GM18502 (cell line): ENCODE results near the gene PVALEF.

Source experiments
- ATAC-seq: cut with Tn5 transposase; IDR thresholded peaks from one replicate; pipeline ENCODE4 v1.9.1; 2021; ENCODE audit warnings: mild to moderate bottlenecking; ENCODE audit not compliant: unreplicated experiment, poor library complexity

PVALEF gene

DNA sequence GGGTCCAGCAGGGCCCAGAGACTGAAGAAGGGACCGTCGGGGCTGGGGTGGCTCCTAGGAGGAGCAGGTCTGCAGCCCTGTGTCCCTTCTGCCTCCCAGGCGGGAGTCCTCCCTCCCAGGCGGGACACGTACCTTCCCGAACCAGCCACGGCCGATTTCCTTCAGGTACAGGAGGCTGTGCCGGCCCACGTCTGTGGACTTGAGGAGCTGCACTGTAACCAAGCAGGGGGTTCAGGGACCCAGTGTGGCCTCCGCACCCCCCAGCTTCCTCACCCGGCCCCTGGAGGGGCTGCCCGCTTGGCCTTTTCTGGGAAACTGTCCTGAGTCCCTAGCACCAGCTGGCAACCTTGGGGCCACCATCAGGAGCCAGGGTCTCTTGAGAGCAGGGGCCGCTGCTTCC is 37.0 kb upstream of the PVALEF start:
- ATAC-seq = no peak

DNA sequence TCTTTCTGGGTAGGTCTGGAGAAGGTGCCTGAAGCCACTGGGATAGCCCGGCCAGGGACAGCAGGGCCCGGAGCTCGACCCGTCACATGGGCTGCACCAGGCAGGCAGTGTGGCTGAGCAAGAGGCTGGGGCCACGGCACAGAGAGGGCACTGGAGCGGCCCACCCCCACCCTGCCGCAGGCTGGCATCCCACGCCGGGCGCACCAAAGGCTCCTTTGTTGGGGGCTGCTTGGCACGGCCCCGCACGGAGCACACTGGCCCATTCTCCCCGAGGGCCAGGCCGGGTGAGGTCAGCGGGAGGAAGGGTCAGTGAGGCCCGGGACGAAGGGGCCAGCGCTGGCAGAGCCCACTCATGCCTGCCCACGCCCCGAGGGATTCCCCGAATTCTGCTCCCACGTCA is 36.5 kb upstream of the PVALEF start:
- ATAC-seq = no peak

DNA sequence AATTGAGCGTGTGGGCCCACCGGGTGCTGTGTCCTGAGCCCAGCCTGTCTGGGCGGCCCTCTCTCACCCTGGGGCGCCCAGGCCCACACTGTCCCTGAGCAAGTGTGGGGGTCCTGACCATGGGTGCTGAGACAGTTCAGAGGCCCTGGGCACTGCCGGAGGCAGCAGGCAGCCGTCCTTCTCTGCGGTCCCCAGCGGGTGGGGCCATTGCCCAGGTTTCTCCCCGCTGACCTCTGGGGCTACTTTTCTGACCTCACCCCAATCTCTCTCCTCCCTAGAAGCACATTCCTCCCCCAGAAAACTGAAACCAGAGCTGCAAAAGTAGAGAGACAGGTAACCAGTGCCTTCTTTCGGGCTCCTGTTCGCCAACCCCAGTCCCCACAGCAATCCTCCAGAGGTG is 36.0 kb upstream of the PVALEF start:
- ATAC-seq = no peak

DNA sequence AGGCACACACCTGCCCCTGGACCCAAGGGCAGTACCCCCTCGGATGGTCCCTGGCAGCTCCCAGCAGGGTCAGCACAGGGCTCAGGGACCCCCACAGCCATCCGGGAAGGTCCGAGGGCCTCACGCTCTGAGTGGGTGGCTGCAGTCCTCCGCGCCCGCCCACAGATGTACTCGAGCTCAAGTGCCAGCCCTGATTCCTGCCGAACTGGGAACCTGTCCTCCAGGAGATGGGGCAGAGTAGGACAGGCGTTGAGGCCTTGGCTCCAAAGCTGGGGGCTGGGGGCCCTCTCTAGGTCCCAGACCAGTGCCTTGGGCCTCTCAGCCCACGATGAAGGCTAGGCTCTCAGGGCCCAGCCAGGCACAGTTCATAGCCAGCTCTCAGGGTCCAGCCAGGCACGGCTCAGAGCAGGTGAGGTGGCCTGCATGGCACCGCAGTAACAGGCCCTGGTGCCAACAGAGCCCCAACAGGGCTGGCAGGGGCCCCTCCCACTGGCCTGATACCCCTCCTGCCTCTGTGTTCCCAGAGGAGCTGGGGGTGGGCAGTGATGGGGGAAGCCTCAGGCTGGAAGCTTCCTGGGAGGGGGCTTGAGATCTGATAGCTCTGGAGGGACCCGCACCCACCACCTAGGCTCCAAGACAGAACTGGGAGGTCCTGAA is 35.5 kb upstream of the PVALEF start:
- ATAC-seq = no peak

DNA sequence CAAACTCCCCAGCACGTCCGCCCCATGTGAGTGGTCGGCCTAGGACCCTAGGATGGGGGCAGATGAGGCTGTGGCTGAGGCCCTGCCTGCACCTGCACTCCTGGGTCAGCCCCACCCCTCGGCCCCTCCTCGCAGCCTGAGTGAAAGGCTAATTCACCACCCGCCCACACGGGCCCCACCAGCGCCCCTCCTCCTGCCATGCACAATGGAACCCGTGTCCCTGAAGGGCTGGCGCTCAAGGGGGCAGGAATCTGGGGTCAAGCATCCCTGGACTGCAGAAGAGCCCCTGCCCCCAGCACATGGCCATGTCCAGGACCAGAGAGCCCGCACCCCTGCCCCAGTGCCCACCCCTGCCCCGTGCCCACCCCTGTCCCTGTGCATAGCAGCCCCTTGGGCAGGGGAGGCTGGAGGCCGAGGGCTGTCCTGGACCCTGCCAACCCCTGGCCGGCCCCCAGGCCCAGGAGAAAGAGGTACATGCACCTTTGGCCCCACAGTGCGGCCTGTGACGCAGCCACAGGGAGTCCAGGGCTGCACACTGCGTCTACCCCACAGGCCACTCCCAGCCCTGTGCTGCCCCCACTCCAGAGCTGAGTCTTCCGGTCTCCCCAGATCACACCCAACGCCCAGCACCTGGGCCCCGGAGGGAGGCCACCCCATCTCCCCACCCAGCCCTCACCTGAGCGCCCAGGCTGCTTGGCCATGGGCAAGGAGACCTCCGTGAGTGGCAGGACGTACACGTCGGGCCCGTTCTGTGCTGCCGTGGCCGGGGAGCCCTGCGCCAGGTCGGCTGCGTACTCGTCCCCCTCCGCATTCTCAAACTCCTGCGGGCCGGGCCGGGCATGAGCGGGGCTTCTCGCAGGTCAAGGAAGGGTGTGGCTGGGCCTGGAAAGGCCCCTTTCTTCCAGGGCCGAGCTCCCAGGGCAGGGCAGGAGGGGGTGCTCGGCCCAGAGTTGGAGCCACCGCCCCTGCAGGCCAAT is 34.6 kb upstream of the PVALEF start:
- ATAC-seq = no peak

DNA sequence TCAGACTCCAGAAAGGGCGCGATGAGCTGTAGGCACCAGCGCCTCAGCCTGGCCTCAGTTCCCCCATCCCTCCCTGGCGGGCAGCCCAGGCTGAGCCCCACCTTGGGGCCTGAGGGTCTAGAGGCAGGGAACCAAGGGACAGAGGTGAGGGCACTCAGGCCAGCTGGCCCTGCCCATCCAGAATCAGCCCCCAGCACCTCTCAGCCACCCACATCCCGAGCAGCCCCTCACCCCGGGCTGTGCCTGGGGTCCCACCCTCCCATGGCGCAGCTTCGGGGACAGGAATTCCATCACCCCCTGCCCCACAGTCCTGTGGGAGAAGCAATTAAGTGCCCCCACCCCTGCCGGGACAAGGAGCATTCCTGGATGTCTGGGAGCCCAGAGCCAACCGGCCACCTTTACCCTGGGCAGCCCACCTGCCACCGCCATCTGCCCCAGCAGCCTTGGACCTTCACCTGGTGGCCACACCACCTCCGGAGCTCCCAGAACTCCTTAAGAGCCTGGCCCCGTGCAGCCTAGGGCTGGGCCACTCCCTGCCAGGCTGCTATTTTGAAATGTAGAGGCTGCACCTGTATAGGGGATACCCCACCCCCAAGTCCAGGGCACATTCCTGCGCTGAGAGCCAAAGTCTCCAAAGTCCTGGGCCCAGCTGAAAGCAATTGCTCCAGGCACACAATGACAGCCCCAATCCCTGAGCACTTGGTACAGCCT is 33.7 kb upstream of the PVALEF start:
- no peak for ATAC-seq

DNA sequence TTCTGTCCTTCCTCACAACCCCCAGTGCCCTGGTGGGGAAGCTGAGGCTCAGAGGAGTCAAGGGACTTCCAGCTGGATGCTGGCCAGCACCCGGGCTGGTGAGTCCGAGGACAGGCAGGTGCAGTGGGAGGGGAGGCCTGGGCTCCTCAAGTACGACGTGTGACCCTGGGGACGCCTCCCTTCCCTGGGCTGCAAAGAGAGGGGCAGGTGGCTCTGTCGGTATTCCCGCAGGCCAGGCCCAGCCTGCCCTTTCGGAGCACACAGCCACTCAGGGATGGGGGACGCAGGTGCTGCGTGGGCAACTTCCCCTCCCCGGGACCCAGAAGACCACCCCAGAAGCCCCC is 33.1 kb upstream of the PVALEF start:
- no peak for ATAC-seq

DNA sequence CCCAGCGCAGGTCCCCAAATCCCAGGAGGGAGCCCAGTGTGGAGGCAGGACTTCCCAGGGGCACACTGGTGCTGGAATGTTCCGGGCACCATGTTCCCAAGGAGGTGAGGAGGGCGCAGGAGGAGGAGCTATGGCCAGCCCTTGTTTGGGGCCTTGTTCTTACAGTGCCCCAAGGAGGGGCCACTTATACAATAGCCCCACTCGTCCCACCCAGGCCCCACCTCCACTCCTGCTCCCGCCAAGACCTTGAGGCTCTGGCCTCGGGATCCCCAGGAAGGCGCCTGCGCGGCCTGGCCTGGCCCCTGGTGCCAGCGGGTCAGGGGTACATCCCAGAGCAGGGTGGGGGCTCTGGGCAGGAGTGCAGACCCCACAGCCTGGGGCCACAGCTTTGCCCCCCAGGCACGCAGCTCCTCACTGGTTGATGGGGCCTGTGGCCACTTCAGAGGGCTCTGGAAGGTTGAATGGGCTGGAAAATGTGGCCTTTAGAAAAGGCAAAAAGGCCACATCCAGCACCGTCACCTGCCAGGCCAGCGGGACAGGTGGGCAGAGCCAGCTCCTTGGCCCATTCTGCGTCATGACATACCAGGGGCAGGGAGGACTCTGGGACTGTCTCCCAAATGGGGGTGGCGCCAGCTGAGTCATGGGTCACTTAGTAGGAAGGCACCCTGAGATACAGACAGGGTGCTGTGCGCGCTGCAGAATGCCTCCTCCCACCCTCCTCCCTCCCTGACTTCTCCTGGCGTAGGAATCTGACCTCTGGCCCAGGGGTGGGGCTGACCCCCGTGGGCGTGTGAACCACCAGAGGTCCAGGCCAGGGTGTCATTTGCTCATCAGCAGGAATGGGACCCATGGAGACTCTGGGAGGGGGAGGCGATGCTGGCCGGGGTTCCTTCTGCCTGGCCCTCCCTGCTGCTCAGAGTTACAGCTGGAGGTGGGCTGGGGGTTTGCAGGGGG is 32.3 kb upstream of the PVALEF start:
- no peak for ATAC-seq

DNA sequence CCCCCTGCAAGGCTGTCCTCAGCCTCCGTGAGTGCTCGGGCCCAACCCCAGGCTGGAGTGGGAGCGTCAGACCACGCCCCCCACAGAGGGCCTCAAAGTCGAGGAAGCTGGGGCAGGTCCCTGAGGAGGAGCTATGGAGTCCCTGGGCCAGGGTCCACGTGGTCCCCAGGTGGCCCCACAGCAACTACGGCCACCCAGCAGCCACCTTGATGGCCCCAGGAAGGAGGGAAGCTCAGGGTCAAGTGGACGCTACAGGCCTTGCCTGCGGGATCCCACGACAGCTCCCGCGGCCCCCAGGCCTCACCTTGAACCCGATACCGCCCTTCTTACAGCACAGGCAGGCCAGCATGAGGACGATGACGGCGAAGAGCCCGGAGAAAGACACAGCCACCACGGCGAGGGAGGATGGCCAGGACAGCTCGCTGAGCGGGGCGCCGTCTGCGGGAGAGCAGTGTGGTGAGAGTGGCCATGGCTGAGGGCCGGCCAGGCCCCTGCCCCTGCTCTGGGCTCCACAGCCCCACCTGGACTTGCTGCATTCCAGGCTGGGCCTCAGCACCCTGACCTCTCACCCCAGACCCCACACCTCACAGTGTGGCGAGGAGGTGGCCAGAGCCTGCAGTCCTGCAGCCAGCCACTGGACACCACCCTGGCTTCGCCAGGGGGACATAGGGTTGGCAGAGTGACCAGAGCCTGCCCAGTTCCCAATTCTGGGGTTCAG is 31.1 kb upstream of the PVALEF start:
- no peak for ATAC-seq

DNA sequence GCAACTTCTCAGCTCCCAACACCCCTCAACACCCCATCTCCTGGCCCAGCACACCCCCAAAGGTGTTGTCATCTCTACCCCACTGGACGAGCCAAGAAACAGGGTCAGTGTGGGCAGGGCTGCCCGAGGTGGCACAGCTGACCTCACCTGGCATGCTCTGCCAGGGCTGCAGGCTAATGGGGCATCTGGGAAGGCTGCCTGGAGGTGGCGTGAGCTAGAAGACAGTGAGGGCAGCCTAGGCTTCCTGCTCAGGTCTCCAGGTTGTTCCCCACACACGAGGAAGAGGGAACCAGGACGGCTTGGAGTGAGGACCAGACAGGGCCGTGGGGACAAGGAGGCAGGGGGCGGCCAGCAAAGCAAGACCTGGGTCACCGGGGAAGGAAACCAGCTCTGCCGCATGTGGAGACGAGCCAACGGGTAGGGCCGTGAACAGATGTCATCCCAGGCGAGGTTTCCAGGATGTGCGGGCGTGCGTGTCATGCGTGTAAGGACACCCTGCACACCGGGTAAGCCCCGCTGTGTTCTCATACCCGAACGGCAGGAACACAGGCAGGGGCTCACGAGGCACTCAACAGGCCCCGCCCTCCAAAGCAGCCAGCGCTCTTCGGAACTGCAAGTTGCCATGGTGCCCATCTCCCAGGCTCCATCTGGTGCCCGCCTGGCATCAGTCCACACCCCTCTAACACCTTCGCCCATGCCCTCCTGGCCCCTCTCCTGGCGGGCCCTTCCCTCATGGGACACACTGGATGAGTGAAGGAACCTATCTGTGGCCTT is 29.6 kb upstream of the PVALEF start:
- ATAC-seq = no peak

DNA sequence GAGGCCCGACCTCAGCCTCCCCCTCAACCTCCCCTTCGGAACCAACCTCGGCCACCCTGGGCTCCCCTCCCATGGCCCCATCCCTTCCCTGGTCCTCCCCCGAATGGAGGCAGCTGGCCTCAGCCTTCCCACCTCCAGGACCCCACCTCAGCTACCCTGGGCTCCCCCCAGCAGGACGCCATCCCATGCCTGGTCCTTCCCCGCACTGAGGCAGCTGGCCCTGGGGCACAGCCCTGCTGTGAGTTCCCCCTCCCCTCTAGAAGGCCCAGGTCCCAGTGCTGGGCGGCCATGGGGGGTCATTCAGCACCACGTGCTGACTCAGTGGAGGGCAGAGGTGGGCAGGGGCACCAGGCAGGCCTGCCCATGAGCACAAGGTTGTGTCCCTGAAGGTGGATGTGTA is 28.9 kb upstream of the PVALEF start:
- no peak for ATAC-seq

DNA sequence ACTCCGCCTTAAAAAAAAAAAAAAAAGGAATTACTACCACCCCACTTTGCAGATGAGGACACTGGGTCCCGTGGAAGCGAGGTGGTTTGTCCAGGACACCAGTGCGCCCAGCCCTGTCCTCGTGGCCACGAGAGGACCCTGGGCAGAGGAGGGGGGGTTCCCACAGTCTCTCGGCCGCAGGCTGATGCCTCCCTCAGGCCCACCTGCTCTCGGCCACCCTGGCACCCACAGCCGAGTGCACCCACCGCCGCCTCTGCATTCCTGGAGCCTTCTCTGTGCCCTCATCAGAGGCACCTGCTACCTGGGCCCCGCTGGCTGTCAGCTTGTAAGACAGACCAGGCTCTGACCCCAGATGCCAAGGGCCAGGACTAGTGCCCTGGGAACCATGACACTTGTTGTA is 28.1 kb upstream of the PVALEF start:
- ATAC-seq = no peak

DNA sequence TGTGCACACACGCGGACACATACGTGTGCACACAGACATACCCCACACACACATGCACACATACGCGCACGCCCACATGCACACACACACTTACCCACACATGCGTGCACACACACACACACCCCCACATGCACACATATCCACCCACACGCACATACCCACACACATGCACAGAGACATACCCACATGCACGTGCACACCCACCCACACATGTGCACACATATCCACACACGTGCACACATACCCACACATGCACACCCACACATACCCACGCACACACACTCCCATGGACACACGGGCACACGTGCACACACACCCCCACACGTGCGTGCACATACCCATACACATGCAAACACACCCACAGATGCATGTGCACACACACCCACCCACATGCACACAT is 27.2 kb upstream of the PVALEF start:
- ATAC-seq = no peak

DNA sequence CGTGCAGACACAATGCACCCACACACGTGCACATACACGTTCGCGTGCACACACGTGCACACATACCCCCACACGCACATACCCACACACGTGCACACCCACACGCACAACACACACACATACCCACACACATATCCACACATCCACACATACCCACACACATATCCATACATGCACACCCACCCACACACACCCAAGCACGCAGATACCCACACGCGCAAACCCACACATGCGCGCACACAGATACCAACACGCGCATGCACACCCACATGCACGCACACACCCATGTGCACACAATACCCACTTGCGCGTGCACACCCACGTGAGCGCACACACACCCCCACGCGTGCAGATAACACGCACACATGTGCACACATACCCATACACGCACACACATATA is 26.8 kb upstream of the PVALEF start:
- ATAC-seq = no peak

DNA sequence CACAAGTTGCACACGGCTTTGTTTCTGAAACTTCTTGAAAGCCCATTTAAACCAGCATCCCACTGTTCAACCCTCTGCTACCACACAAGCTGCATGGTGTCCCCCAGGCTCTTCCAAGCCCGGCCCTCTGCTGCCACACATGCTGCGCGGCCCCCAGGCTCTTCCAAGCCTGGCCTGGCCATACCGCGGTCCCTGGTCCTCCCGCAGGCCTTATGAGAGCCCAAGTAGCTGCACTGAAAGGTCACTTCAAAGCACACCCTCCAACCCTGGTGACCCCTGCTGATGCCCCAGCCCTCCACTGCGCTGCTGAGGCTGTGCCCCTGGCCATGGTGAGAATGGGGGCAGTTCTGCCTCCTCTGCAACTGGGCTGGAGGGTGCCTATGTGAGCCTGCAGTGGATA is 25.9 kb upstream of the PVALEF start:
- ATAC-seq = no peak

DNA sequence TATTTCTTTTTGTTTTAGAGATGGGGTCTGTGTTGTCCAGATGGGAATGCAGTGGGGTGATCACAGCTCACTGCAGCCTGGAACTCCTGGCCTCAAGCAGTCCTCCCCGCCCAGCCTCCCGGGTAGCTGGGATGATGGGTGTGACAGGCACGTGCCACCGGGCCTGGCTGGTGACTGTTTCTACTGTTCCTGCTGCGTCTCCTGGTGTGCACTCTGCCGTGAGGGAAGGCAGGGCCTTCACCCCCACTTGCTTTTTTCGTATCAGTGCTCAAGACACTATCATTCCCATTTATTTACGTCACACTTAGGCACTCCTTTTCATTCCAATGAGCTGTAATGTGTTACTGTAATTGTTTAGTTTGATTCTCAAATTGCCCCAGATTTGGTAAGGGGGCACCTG is 25.3 kb upstream of the PVALEF start:
- ATAC-seq = no peak

DNA sequence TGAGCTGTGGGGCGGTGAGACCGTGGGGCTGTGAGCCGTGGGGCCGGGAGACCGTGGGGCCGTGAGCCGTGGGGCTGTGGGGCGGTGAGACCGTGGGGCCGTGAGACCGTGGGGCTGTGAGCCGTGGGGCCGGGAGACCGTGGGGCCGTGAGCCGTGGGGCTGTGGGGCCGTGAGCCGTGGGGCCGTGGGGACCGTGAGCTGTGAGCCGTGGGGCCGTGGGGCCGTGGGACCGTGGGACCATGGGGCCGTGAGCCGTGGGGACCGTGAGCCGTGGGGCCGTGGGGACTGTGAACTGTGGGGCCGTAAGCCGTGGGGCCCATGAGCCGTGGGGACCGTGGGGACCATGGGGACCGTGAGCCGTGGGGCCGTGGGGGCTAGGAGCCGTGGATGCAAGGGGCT is 24.6 kb upstream of the PVALEF start:
- no peak for ATAC-seq

DNA sequence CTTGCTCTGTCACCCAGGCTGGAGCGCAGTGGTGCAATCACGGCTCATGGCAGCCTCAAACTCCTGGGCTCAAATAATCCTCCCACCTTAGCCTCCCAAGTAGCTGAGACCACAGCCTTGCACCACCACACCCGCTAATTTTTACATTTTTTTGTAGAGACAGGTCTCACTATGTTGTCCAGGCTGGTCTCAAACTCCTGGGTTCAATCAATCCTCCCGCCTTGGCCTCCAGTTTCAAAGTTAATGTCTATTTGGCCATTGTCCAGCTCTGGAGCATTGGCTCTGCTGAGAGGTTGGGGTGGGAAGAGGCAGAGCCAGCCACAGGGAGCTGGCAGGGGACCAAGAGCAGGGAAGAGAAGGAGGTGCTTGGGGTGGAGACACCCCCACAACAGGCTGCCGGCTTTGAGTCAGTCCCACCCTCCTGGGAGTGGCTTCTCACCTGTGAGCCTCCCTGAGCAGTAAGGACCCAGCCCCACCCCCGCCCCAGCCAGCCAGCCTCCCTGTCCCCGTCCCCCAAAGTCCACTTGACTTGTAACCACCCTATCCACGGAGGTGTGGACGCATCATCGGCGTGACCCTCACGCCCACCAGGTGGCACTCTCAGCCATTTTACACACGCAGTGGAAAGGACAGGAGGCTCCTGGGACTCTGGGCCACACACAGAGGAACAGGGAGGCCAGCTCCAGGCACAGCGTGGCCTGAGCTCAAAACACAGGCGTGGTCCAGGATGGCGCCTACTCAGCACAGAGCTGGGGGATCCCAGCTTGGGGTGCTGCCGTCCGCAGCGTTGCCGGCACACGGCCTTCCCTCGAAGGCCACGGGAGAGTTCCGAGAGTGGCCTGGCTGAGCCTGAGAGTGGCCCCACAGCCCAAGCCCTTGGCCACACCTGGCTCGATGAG is 22.8 kb upstream of the PVALEF start:
- ATAC-seq = no peak
